ENCODE results near the gene CRKL.
"Not testable (repeated sequence)": the region's sequence is repeated elsewhere in the genome, so short reads cannot be mapped to it uniquely, and the experiment has no call there.

DNA sequence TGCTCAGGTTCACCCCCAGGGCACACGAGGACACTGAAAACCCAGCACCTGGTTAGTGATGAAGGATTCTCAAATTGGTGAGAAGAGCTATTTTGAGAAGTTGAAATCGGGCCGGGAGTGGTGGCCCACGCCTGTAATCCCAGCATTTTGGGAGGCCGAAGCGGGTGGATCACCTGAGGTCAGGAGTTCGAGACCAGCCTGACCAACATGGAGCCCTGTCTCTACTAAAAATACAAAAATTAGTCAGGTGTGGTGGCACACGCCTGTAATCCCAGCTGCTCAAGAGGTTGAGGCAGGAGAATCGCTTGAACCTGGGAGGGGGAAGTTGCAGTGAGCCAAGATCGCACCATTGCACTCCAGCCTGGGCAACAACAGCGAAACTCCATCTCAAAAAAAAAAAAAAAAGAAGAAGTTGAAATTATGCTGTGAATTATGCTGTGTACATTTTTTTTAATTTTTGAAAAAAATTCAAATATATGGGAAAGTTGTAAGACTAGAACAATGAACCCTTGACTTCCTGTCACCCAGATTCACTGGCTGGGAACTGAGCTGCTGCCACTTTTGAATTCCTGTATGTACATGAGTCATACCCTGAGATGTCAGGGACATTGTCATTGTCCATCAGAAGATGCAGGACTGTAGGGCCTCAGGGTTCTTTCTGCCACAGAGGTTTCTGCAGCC lies 54.9 kb downstream of the CRKL start:
- TF ChIP-seq ELF1 (IDR thresholded peaks at IDR 0.05); POLR2AphosphoS5 (IDR thresholded peaks at IDR 0.05; ENCODE audit: low read depth, low read length); MXI1 (IDR thresholded peaks at IDR 0.05; ENCODE audit: low read depth, low read length); SMC3 (IDR thresholded peaks at IDR 0.05; ENCODE audit: low read depth, low read length); EP300 (IDR thresholded peaks at IDR 0.05; ENCODE audit: borderline replicate concordance in 1 of 2, low read depth in 1 of 2, low read length in 1 of 2); YY1 (IDR thresholded peaks at IDR 0.05; ENCODE audit: low read depth): not testable (repeated sequence)
- TF ChIP-seq, protein P1, sequence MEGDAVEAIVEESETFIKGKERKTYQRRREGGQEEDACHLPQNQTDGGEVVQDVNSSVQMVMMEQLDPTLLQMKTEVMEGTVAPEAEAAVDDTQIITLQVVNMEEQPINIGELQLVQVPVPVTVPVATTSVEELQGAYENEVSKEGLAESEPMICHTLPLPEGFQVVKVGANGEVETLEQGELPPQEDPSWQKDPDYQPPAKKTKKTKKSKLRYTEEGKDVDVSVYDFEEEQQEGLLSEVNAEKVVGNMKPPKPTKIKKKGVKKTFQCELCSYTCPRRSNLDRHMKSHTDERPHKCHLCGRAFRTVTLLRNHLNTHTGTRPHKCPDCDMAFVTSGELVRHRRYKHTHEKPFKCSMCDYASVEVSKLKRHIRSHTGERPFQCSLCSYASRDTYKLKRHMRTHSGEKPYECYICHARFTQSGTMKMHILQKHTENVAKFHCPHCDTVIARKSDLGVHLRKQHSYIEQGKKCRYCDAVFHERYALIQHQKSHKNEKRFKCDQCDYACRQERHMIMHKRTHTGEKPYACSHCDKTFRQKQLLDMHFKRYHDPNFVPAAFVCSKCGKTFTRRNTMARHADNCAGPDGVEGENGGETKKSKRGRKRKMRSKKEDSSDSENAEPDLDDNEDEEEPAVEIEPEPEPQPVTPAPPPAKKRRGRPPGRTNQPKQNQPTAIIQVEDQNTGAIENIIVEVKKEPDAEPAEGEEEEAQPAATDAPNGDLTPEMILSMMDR (IDR thresholded peaks at IDR 0.05), result not testable (repeated sequence)
